Left lung (tissue), 10 donors: Measurements from ENCODE around the gene RIMS1. TPM values are rescaled to one million over a fixed set of nuclear protein-coding genes. Genes with fewer than 3 reads are reported as not detected.

Experiments used
- ATAC-seq: fragments of 200-7000 bp; cut with Tn5 transposase; one replicate; pipeline ENCODE4 v1.9.1; 2020; ENCODE audit warnings: moderate library complexity
- DNase-seq, 4 donors: peaks; one replicate each; pipeline ENCODE4 v3.0.0-alpha.2; 2013 to 2020
- H3K27ac ChIP-seq, 2 donors: fragments of 200-600 bp; sonication (generic) in 1 of 2; one replicate each; pipeline versions ENCODE4 v1.5.0 to v1.8.0; 2020 to 2021
- H3K27me3 ChIP-seq, 2 donors: fragments of 200-600 bp; sonication (generic) in 1 of 2; one replicate each; pipeline versions ENCODE4 v1.5.0 to v1.8.0; 2020 to 2021
- H3K36me3 ChIP-seq, 2 donors: fragments of 200-600 bp; sonication (generic) in 1 of 2; one replicate each; pipeline versions ENCODE4 v1.5.0 to v1.8.0; 2020 to 2021
- H3K4me1 ChIP-seq, 2 donors: fragments of 200-600 bp; one replicate each; pipeline ENCODE4 v1.8.0; 2021
- H3K4me3 ChIP-seq, 2 donors: fragments of 200-600 bp; sonication (generic) in 1 of 2; one replicate each; pipeline versions ENCODE4 v1.5.0 to v1.8.0; 2020 to 2021; ENCODE audit warnings: mild to moderate bottlenecking in 1 of 2
- H3K9me3 ChIP-seq, 2 donors: fragments of 200-600 bp; sonication (generic) in 1 of 2; one replicate each; pipeline versions ENCODE4 v1.5.0 to v1.8.0; 2020 to 2021
- intact Hi-C, 2 donors: fragments of 100-400 bp; cut with DNase I; formaldehyde crosslinking; loops; one replicate each; pipeline versions ENCODE4 v1.11.2 to v1.14.2; 2022
- polyA plus RNA-seq, 6 donors: library from polyadenylated mRNA; unstranded; fragments of 120-200 nt; gene quantifications; one replicate each; pipeline ENCODE4 v1.2.1, GENCODE V29; 2013; ENCODE audit not compliant: insufficient read length in 6 of 6
- total RNA-seq, 2 donors: library from RNA; stranded (reverse); fragmentation: NEBNext Ultra II Directional; extraction: Animal tissue kit (Norgen Biotek cat#: 25700); gene quantifications; one replicate each; pipeline ENCODE4 v1.2.1, GENCODE V29; 2021
- TF ChIP-seq, protein P1 (sequence below), 2 donors: fragments of 200-600 bp; sonication (generic) in 1 of 2; IDR thresholded peaks; one replicate each; pipeline versions ENCODE4 v1.5.0 to v1.8.0; 2021; ENCODE audit warnings: antibody characterized with exemption in 2 of 2
- donor health status: DM: no; HTN: yes; CAD: no.
- donor health status: DM: no; HTN: no; CAD: no.

The RIMS1 gene
- total and polyA plus RNA-seq, 8 donors: 0.50 to 2.0 (median 0.77) TPM

DNA sequence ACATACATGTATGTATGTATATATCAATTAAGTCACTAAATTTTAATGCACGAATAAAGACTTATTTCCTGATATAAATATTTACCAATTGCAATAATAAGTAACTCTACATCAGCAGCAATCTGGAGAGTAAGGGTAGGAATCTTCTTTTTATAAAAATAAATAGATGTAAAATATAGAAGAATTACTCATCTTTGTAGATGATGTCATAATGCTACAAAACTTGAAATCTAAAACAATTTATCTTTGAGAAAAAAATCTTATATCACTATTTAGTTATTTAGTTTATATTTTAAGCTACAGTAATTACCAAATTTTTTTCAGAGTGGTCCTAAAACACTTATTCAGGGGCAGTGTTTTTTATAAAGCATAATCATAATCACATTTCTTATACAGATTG is 351.7 kb downstream of the RIMS1 start:
- Histone ChIP-seq H3K27me3 (no peaks in the 10 kb centered on the region), H3K27ac (no peak overlapping the region), H3K4me1 (no peaks in the 10 kb centered on the region), H3K36me3 (no peaks in the 10 kb centered on the region), H3K9me3 (no peaks in the 10 kb centered on the region), H3K4me3 (no peak overlapping the region)
- intact Hi-C loops: no loop called here
- TF ChIP-seq, protein P1, sequence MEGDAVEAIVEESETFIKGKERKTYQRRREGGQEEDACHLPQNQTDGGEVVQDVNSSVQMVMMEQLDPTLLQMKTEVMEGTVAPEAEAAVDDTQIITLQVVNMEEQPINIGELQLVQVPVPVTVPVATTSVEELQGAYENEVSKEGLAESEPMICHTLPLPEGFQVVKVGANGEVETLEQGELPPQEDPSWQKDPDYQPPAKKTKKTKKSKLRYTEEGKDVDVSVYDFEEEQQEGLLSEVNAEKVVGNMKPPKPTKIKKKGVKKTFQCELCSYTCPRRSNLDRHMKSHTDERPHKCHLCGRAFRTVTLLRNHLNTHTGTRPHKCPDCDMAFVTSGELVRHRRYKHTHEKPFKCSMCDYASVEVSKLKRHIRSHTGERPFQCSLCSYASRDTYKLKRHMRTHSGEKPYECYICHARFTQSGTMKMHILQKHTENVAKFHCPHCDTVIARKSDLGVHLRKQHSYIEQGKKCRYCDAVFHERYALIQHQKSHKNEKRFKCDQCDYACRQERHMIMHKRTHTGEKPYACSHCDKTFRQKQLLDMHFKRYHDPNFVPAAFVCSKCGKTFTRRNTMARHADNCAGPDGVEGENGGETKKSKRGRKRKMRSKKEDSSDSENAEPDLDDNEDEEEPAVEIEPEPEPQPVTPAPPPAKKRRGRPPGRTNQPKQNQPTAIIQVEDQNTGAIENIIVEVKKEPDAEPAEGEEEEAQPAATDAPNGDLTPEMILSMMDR (IDR thresholded peaks at IDR 0.05): no peak
- ATAC-seq (no peak), DNase-seq (no peak)

DNA sequence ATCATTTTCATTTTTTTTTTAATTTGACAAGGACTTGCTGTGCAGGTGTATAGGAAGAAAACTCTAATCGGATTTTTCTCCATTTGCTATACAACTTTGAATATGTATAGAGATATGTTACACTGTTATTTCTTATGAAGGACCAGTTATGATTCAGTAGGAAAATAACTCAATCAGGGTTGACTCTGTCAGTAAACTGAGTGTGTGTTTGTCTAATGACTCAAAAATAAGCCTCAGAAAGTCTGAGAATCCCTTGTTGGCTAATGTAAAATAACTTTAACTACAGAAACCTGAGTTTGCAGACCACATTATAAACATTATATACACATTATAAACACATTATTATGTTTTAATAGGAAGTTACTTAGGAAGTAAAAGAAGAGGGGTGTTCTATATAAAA is 352.6 kb downstream of the RIMS1 start:
- Histone ChIP-seq H3K4me1 (no peaks in the 10 kb centered on the region), H3K36me3 (no peaks in the 10 kb centered on the region), H3K9me3 (no peaks in the 10 kb centered on the region), H3K27ac (no peak overlapping the region), H3K4me3 (no peak overlapping the region), H3K27me3 (no peaks in the 10 kb centered on the region)
- intact Hi-C loops: no loop called here
- TF ChIP-seq, protein P1 (IDR thresholded peaks at IDR 0.05): no peak
- DNase-seq: no peak
- no peak for ATAC-seq

DNA sequence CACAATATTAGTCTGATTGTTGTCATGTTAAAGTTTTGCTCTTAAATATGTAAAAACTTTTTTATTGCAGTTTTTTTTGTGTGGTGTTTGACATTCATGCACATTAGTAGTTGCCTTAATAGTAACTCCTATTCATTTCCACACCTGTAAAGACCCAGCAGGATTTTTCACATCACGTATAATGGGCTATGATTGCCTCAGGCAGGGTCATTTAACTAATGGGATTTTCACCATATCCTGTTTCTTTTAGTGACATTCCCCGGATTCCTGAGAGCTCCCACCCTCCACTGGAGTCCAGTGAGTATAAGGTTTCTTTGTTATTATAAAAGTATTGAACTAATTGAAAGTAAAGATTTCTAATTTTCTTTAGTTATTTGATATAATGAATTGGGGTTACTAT is 359.2 kb downstream of the RIMS1 start:
- Histone ChIP-seq H3K4me1 (no peaks in the 10 kb centered on the region), H3K36me3 (no peaks in the 10 kb centered on the region), H3K9me3 (no peaks in the 10 kb centered on the region), H3K27ac (no peak overlapping the region), H3K27me3 (no peaks in the 10 kb centered on the region), H3K4me3 (no peak overlapping the region)
- DNase-seq (no peak), ATAC-seq (no peak)
- intact Hi-C loops: no loop called here
- TF ChIP-seq, protein P1 (IDR thresholded peaks at IDR 0.05): no peak

DNA sequence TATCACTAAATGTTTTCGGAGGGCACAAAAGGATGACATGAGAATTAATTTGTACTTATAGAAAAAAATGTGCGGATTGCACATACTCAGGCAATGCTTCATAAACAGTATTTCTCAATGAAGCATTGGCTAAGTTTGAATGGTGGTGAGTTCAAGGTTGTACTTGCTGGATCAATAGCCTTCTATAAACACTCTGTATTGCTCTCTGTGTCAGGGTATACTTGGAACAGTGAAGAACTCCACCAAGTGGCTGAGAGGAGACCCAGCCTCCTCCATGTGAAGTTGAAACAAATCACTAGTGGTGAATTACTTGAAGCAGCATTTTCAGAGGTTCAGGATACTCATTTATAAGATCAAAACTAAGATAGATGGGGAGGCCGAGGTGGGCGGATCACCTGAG is 360.6 kb downstream of the RIMS1 start:
- TF ChIP-seq, protein P1 (IDR thresholded peaks at IDR 0.05): no peak
- Histone ChIP-seq H3K4me3 (no peak overlapping the region), H3K27me3 (no peaks in the 10 kb centered on the region), H3K36me3 (no peaks in the 10 kb centered on the region), H3K4me1 (no peaks in the 10 kb centered on the region), H3K9me3 (no peaks in the 10 kb centered on the region), H3K27ac (no peak overlapping the region)
- intact Hi-C loops: no loop called here
- ATAC-seq: no peak
- DNase-seq: no peak

DNA sequence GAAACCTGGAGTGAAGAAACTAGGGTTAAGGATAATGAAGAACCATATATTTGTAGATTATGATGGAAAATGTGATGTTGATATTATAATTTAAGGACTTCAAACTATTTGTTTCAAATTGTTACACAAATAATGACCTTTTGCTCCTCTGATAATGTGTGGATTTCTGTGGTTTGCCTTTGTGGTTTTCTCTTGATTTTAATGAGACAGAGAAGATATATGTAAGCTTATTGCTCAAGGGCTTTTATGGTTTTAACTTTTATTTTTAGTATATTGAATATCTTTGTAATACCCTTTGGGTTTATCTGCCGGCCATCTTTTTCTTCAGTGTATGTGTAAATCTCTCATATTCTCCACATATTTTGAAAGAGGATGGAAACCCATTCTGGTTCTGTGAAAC is 362.3 kb downstream of the RIMS1 start:
- no peak overlapping the region for H3K4me3 ChIP-seq
- ATAC-seq (no peak), DNase-seq (no peak)
- intact Hi-C loops: no loop called here
- TF ChIP-seq, protein P1 (IDR thresholded peaks at IDR 0.05): no peak
- H3K27ac ChIP-seq: no peak overlapping the region
- H3K36me3 ChIP-seq: no peaks in the 10 kb centered on the region
- no peaks in the 10 kb centered on the region for H3K4me1 ChIP-seq
- no peaks in the 10 kb centered on the region for H3K9me3 ChIP-seq
- no peaks in the 10 kb centered on the region for H3K27me3 ChIP-seq
